H1 (cell line): ENCODE results near the gene CTNNBL1. TPM values are rescaled to one million over a fixed set of nuclear protein-coding genes. Genes with fewer than 3 reads are reported as not detected.

Experiments used
- CTCF ChIA-PET: fragments of 300-600 bp; sonication (Branson Sonifier 250); formaldehyde crosslinking; loops from one replicate; lab custom pipeline; 2021; ENCODE audit not compliant: partially characterized antibody; lab: Charles Lee
- POLR2A ChIA-PET: fragments of 300-600 bp; sonication (Branson Sonifier 250); formaldehyde crosslinking; loops from one replicate; lab custom pipeline; 2021; ENCODE audit warnings: inconsistent platforms; ENCODE audit not compliant: partially characterized antibody; lab: Charles Lee
- DNase-seq, 2 experiments: peaks; one replicate each; pipeline versions ENCODE4 v3.0.0 to v3.0.0-alpha.2; 2010 to 2022; ENCODE audit warnings: low spot score in 2 of 2, low read depth in 1 of 2, mixed read lengths in 1 of 2
- FAIRE-seq: peaks from 2 replicates; lab custom pipeline; 2011; peaks lifted over from hg19 to GRCh38; lab: Jason Lieb, UNC
- H2AFZ ChIP-seq: 2 replicates; pipeline ENCODE4 v1.8.1; 2012; ENCODE audit warnings: low read length, inconsistent platforms
- H2AK5ac ChIP-seq: 2 replicates; pipeline ENCODE4 v1.6.1; 2013; ENCODE audit warnings: low read depth, low read length
- H2BK120ac ChIP-seq: replicated peaks from 2 replicates; pipeline ENCODE3; 2013; ENCODE audit warnings: low read depth, low read length, inconsistent platforms
- H2BK12ac ChIP-seq: 2 replicates; pipeline ENCODE4 v1.6.1; 2013; ENCODE audit warnings: low read depth, low read length
- H2BK15ac ChIP-seq: 2 replicates; pipeline ENCODE4 v1.6.1; 2013; ENCODE audit warnings: low read length
- H2BK20ac ChIP-seq: 2 replicates; pipeline ENCODE4 v1.6.1; 2013; ENCODE audit warnings: low read length
- H2BK5ac ChIP-seq: 2 replicates; pipeline ENCODE4 v1.6.1; 2013; ENCODE audit warnings: low read depth, low read length
- H3K14ac ChIP-seq: 2 replicates; pipeline ENCODE4 v1.6.1; 2013; ENCODE audit warnings: inconsistent platforms; ENCODE audit not compliant: insufficient read length
- H3K18ac ChIP-seq: 2 replicates; pipeline ENCODE4 v1.6.1; 2013; ENCODE audit warnings: low read length; ENCODE audit errors: extremely low read depth
- H3K23ac ChIP-seq: 2 replicates; pipeline ENCODE4 v1.6.1; 2013; ENCODE audit warnings: inconsistent platforms; ENCODE audit not compliant: insufficient read length
- H3K23me2 ChIP-seq: 2 replicates; pipeline ENCODE4 v1.6.1; 2013; ENCODE audit warnings: low read depth, low read length
- H3K27ac ChIP-seq: 2 replicates; pipeline ENCODE4 v1.6.1; 2011; ENCODE audit warnings: low read depth, low read length, inconsistent platforms
- H3K27me3 ChIP-seq, 4 experiments: replicated peaks in 1 of 4; 1 replicate in 1 of 4; 2 replicates in 3 of 4; pipeline versions ENCODE4 v1.6.1 to v1.8.1; 2011 to 2013; ENCODE audit warnings: low read length in 3 of 4, mild to moderate bottlenecking in 3 of 4, inconsistent platforms in 2 of 4, mixed read lengths in 2 of 4, moderate library complexity in 1 of 4; ENCODE audit not compliant: control insufficient read depth in 3 of 4, insufficient read depth in 3 of 4; ENCODE audit errors: extremely low read depth in 1 of 4
- H3K36me3 ChIP-seq, 4 experiments: 2 replicates each; pipeline versions ENCODE4 v1.6.1 to v1.8.1; 2011 to 2013; ENCODE audit warnings: mild to moderate bottlenecking in 4 of 4, low read length in 3 of 4, moderate library complexity in 2 of 4, control low read depth in 1 of 4, inconsistent platforms in 1 of 4; ENCODE audit not compliant: insufficient read depth in 4 of 4, control insufficient read depth in 2 of 4
- H3K4ac ChIP-seq: replicated peaks from 2 replicates; pipeline ENCODE3; 2013; ENCODE audit warnings: low read length, low read depth, mixed read lengths, inconsistent platforms; ENCODE audit not compliant: insufficient read length
- H3K4me1 ChIP-seq, 4 experiments: replicated peaks in 1 of 4; 1 replicate in 1 of 4; 2 replicates in 3 of 4; pipeline versions ENCODE4 v1.6.1 to v1.8.1; 2011 to 2013; ENCODE audit warnings: low read length in 3 of 4, inconsistent platforms in 2 of 4, mixed read lengths in 1 of 4; ENCODE audit not compliant: insufficient read depth in 4 of 4, control insufficient read depth in 3 of 4
- H3K4me2 ChIP-seq, 2 experiments: 2 replicates each; pipeline versions ENCODE4 v1.6.1 to v1.8.1; 2011 to 2013; ENCODE audit warnings: low read depth in 2 of 2, low read length in 2 of 2, control low read depth in 1 of 2, inconsistent platforms in 1 of 2, mild to moderate bottlenecking in 1 of 2; ENCODE audit not compliant: insufficient read depth in 1 of 2
- H3K4me3 ChIP-seq, 4 experiments: fragments of 200-600, 300-600 bp in 1 of 4; sonication (generic), shearing (Covaris generic), sonication (Bioruptor Twin) in 1 of 4; 2 replicates each; pipeline versions ENCODE4 v1.5.1 to v1.8.1; 2011 to 2016; ENCODE audit warnings: low read length in 4 of 4, low read depth in 3 of 4, control low read depth in 2 of 4, inconsistent platforms in 2 of 4, mild to moderate bottlenecking in 2 of 4, mixed read lengths in 1 of 4, moderate library complexity in 1 of 4; ENCODE audit not compliant: insufficient read depth in 2 of 4; ENCODE audit errors: extremely low read depth in 1 of 4
- H3K56ac ChIP-seq: replicated peaks from 2 replicates; pipeline ENCODE3; 2013; ENCODE audit warnings: low read depth, mild to moderate bottlenecking, mixed read lengths, low read length, inconsistent platforms; ENCODE audit not compliant: insufficient read length
- H3K79me1 ChIP-seq: 2 replicates; pipeline ENCODE4 v1.6.1; 2013; ENCODE audit warnings: low read depth, low read length, control low read depth
- H3K79me2 ChIP-seq, 2 experiments: 2 replicates each; pipeline versions ENCODE4 v1.6.1 to v1.8.1; 2012 to 2013; ENCODE audit warnings: low read length in 2 of 2, mild to moderate bottlenecking in 2 of 2, inconsistent platforms in 1 of 2; ENCODE audit not compliant: insufficient read depth in 2 of 2, control insufficient read depth in 1 of 2
- H3K9ac ChIP-seq, 4 experiments: replicated peaks in 1 of 4; 1 replicate in 1 of 4; 2 replicates in 3 of 4; pipeline versions ENCODE4 v1.6.1 to v1.8.1; 2011 to 2013; ENCODE audit warnings: low read depth in 3 of 4, low read length in 3 of 4, control low read depth in 2 of 4, mild to moderate bottlenecking in 2 of 4, moderate library complexity in 2 of 4, inconsistent platforms in 1 of 4; ENCODE audit errors: extremely low read depth in 1 of 4
- H3K9me3 ChIP-seq, 2 experiments: 2 replicates each; pipeline versions ENCODE4 v1.6.1 to v1.8.1; 2012 to 2013; ENCODE audit warnings: mild to moderate bottlenecking in 2 of 2, moderate library complexity in 2 of 2, control low read depth in 1 of 2, inconsistent platforms in 1 of 2, low read depth in 1 of 2, low read length in 1 of 2, mixed read lengths in 1 of 2; ENCODE audit not compliant: insufficient read depth in 2 of 2
- H4K20me1 ChIP-seq, 2 experiments: replicated peaks in 1 of 2; 2 replicates each; pipeline versions ENCODE3 to v1.8.1; 2011 to 2013; ENCODE audit warnings: inconsistent platforms in 2 of 2, low read length in 2 of 2, mild to moderate bottlenecking in 1 of 2; ENCODE audit not compliant: insufficient read depth in 2 of 2, control insufficient read depth in 1 of 2
- H4K5ac ChIP-seq: 2 replicates; pipeline ENCODE4 v1.6.1; 2013; ENCODE audit warnings: low read length, low read depth, mixed read lengths, inconsistent platforms; ENCODE audit not compliant: insufficient read length
- H4K8ac ChIP-seq: 2 replicates; pipeline ENCODE4 v1.8.0; 2013; ENCODE audit warnings: mild to moderate bottlenecking, moderate library complexity, low read length, inconsistent platforms; ENCODE audit not compliant: insufficient read depth; ENCODE audit errors: extremely low read depth
- H4K91ac ChIP-seq: replicated peaks from 2 replicates; pipeline ENCODE3; 2013; ENCODE audit warnings: low read length, mixed read lengths, inconsistent platforms; ENCODE audit not compliant: insufficient read length
- BACH1 ChIP-seq: IDR thresholded peaks from 2 replicates; pipeline ENCODE4 v1.6.1; 2012; ENCODE audit warnings: low read length, improper control_type of control experiment
- BCL11A ChIP-seq, 2 experiments: IDR thresholded peaks; one replicate each; pipeline ENCODE4 v1.6.1; 2011; ENCODE audit warnings: low read depth in 2 of 2, low read length in 2 of 2, mild to moderate bottlenecking in 2 of 2
- CHD1 ChIP-seq: IDR thresholded peaks from 2 replicates; pipeline ENCODE4 v1.6.1; 2012; ENCODE audit warnings: low read depth, low read length, improper control_type of control experiment
- CHD2 ChIP-seq: IDR thresholded peaks from 2 replicates; pipeline ENCODE4 v1.6.1; 2012; ENCODE audit warnings: low read length, improper control_type of control experiment
- CREB1 ChIP-seq: IDR thresholded peaks from 2 replicates; pipeline ENCODE4 v1.6.1; 2012; ENCODE audit warnings: inconsistent platforms
- EP300 ChIP-seq, 2 experiments: IDR thresholded peaks; 1 replicate in 1 of 2; 2 replicates in 1 of 2; pipeline ENCODE4 v1.6.1; 2011 to 2012; ENCODE audit warnings: low read depth in 2 of 2, low read length in 2 of 2, mild to moderate bottlenecking in 2 of 2, borderline replicate concordance in 1 of 2, inconsistent platforms in 1 of 2, moderate library complexity in 1 of 2
- FOSL1 ChIP-seq: IDR thresholded peaks from 2 replicates; pipeline ENCODE4 v1.6.1; 2011; ENCODE audit warnings: mild to moderate bottlenecking, low read depth, low read length, moderate library complexity; ENCODE audit not compliant: insufficient read depth
- HDAC2 ChIP-seq, 2 experiments: fragments of 300-600 bp in 1 of 2; sonication (generic) in 1 of 2; IDR thresholded peaks; 2 replicates each; pipeline ENCODE4 v1.6.1; 2011 to 2012; ENCODE audit warnings: low read depth in 2 of 2, low read length in 2 of 2, mild to moderate bottlenecking in 2 of 2, moderate library complexity in 2 of 2, borderline replicate concordance in 1 of 2, inconsistent platforms in 1 of 2
- HDAC6 ChIP-seq: IDR thresholded peaks from one replicate; pipeline ENCODE4 v1.7.1; 2012; ENCODE audit warnings: low read depth, mild to moderate bottlenecking, inconsistent platforms, low read length, moderate library complexity
- NANOG ChIP-seq: IDR thresholded peaks from 2 replicates; pipeline ENCODE4 v1.6.1; 2011; ENCODE audit warnings: low read length, low read depth, mild to moderate bottlenecking, inconsistent platforms; ENCODE audit not compliant: insufficient read depth, poor library complexity, severe bottlenecking
- POLR2AphosphoS5 ChIP-seq: IDR thresholded peaks from 2 replicates; pipeline ENCODE4 v1.6.1; 2011; ENCODE audit warnings: low read depth, low read length
- RBBP5 ChIP-seq: IDR thresholded peaks from 2 replicates; pipeline ENCODE4 v1.7.1; 2012; ENCODE audit warnings: low read depth, mild to moderate bottlenecking, inconsistent platforms, low read length, moderate library complexity, borderline replicate concordance
- SP4 ChIP-seq: IDR thresholded peaks from 2 replicates; pipeline ENCODE4 v1.6.1; 2012; ENCODE audit warnings: low read length, inconsistent platforms
- WGBS, 2 experiments: shearing (Covaris generic) in 1 of 2; methylation state at CpG; one replicate each; pipeline versions ENCODE4 v1.1.6 to v1.1.7; 2013 to 2015; ENCODE audit warnings: low lambda C conversion rate in 2 of 2, mixed read lengths in 2 of 2, inconsistent platforms in 1 of 2, low coverage in 1 of 2, missing lambda C conversion rate in 1 of 2; ENCODE audit not compliant: insufficient replicate concordance in 2 of 2, insufficient coverage in 1 of 2, insufficient read length in 1 of 2; ENCODE audit errors: extremely low coverage in 1 of 2, missing lambda C conversion rate in 1 of 2; 5-methylcytosine and 5-hydroxymethylcytosine counted together
- polyA plus RNA-seq, 7 experiments: library from polyadenylated mRNA; depleted of rRNA in 3 of 7; stranded (reverse) in 5 of 7; unstranded in 2 of 7; fragments of >200 nt in 5 of 7; fragments of 200-250 nt in 2 of 7; gene quantifications; 1 replicate in 5 of 7; 2 replicates in 1 of 7; 4 replicates in 1 of 7; pipeline versions ENCODE4 v1.2.1 to v1.2.3, GENCODE V29; 2011 to 2013; ENCODE audit warnings: missing spikeins in 2 of 7, mixed read lengths in 2 of 7
- total RNA-seq: library from RNA; stranded (reverse); fragmentation: NEBNext Ultra II Directional; extraction: Animal tissue kit (Norgen Biotek cat#: 25700); gene quantifications from 2 replicates; pipeline ENCODE4 v1.2.1, GENCODE V29; 2021

The CTNNBL1 gene
- total and polyA plus RNA-seq, 2 of the 8 experiments (the other 6 are each of a cell fraction or from before 2014, with no cell fraction given) = 19.6 to 81.6 TPM

GRCh38 chr20:37878835-37879599, 185.2 kb downstream of the CTNNBL1 start:
- Histone ChIP-seq H2BK12ac (no peak overlapping the region), H4K5ac (no peak overlapping the region), H3K18ac (no peak overlapping the region), H3K27me3 (0 out of 7 replicates have a peak, but pooled peaks cover 0 to 2% (median 0%) of the 10 kb centered on the region in 4 experiments), H3K23ac (no peak overlapping the region), H3K56ac (no peak overlapping the region), H3K4me3 (no peak overlapping the region), H3K9ac (no peak overlapping the region), H3K23me2 (no peaks in the 10 kb centered on the region), H2BK120ac (no peak overlapping the region), H2BK15ac (no peak overlapping the region), H4K20me1 (no peaks in the 10 kb centered on the region), H2BK20ac (no peak overlapping the region), H2AFZ (no peak overlapping the region), H3K4me1 (peaks cover 0 to 3% (median 0%) of the 10 kb centered on the region in 4 experiments; a peak in 1 of 7 replicates), H3K79me1 (no peaks in the 10 kb centered on the region), H3K27ac (no peak overlapping the region), H4K91ac (no peak overlapping the region), H3K9me3 (no peaks in the 10 kb centered on the region), H3K4me2 (no peak overlapping the region), H2BK5ac (no peak overlapping the region), H3K14ac (no peak overlapping the region), H3K4ac (no peak overlapping the region), H3K36me3 (no peaks in the 10 kb centered on the region; a peak in 3 of 8 replicates), H2AK5ac (no peak overlapping the region), H4K8ac (no peak overlapping the region), H3K79me2 (no peaks in the 10 kb centered on the region)
- DNase-seq = no peak
- no peak for FAIRE-seq
- 84% methylated on average over 12 of the region's 12 CpGs; no CpG with 5 or more reads in 1 of the 2 experiments for WGBS, 2 experiments
- CTCF ChIA-PET = interaction anchor here (1.1 to 1.4 kb wide), 2 partner anchors 36 to 93 kb away, joined by 3 to 5 read pairs; no protein-coding TSS in a partner anchor
- POLR2A ChIA-PET = no interaction called here
- TF ChIP-seq CREB1 = no peak
- no peak for TF ChIP-seq BCL11A (IDR thresholded peaks at IDR 0.05; ENCODE audit: low read depth in 2 of 2, low read length in 2 of 2)
- TF ChIP-seq EP300 (IDR thresholded peaks at IDR 0.05; ENCODE audit: borderline replicate concordance in 1 of 2, low read depth in 2 of 2, low read length in 2 of 2) = no peak
- TF ChIP-seq HDAC2 (IDR thresholded peaks at IDR 0.05; ENCODE audit: borderline replicate concordance in 1 of 2, low read depth in 2 of 2, low read length in 2 of 2) = no peak
- no peak for TF ChIP-seq HDAC6
- no peak for TF ChIP-seq CHD1
- TF ChIP-seq FOSL1 = no peak
- no peak for TF ChIP-seq CHD2
- TF ChIP-seq RBBP5 = no peak
- TF ChIP-seq POLR2AphosphoS5 = no peak
- TF ChIP-seq NANOG = no peak
- no peak for TF ChIP-seq BACH1
- no peak for TF ChIP-seq SP4
